Mononuclear cell (primary cell): ENCODE data around the gene PKNOX1. TPM values are rescaled to one million over a fixed set of nuclear protein-coding genes. Genes with fewer than 3 reads are reported as not detected.
"Not testable (repeated sequence)": the region's sequence is repeated elsewhere in the genome, so short reads cannot be mapped to it uniquely, and the experiment has no call there.

Experiments used
- H3K27me3 ChIP-seq: 2 replicates; pipeline ENCODE4 v1.6.0; 2011; ENCODE audit warnings: low read length, control low read depth; ENCODE audit not compliant: insufficient read depth
- H3K4me1 ChIP-seq: 2 replicates; pipeline ENCODE4 v1.5.1; 2011; ENCODE audit warnings: mild to moderate bottlenecking, low read length, control low read depth; ENCODE audit not compliant: insufficient read depth
- H3K4me3 ChIP-seq: 2 replicates; pipeline ENCODE4 v1.5.1; 2011; ENCODE audit warnings: mild to moderate bottlenecking, low read length, moderate library complexity
- H3K9me3 ChIP-seq: 2 replicates; pipeline ENCODE4 v1.5.1; 2011; ENCODE audit warnings: low read depth, mild to moderate bottlenecking, control low read depth, low read length
- total RNA-seq: library from RNA; depleted of rRNA; stranded (reverse); fragments of >200 nt; gene quantifications from one replicate; pipeline ENCODE4 v1.2.3, GENCODE V29; 2012

The PKNOX1 gene
- total RNA-seq, 1 donor: 4.8 TPM

DNA sequence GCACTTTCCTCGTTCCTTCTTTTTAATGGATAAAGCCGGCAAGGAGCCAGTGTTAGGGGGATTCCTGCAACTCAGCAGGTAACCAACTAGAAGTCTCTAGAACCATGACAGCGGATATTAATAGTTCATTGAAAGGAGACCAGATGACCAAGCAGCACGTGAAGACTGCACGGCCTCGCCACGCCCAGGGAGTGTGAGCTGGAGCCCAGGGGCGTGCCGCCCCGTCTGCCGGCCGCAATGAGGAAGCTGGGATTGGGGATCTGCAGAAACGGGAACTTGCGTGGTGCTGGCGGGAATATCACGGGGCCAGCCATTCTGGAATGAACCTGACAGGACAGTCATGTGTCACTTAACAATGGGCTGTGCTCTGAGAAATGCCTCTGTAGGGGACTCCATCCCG lies 62.5 kb downstream of the PKNOX1 start:
- not testable (repeated sequence) for H3K4me3 ChIP-seq, H3K9me3 ChIP-seq, H3K4me1 ChIP-seq, H3K27me3 ChIP-seq

DNA sequence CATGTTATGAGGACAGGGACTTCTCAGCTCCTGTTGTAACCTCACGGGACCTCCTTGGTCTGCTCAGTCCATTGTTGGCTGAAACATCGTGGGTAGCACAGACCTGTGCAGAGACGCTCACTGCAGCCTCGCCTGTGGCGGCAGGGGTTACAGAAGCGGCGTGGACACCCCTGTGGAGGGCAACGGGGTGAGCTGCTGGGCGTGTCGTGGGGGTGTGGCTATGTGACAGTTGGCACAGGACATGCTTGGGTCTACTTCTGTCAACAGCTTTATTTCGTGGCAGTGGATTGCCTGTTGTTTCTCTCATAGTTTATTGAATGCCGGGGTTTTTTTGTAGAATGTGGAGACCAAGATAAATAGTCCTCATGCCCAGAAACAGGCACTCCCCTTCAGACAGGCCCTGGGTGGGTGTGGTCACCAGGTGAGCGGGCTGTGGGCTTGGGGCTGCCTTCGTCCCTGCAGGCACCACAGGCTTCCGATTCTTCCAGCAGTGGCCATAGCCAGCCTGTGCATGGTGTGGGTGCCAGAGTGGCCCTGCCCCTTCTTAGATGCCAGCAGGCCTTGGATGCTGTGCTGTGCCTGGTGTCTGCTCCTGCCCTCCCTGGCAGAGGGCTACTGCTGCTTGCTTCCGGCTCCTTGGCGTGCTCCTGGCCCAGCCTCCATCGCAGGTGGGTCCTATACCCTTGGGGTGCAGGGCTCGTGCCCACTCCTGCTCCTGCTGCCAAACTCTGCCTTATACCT lies 63.7 kb downstream of the PKNOX1 start:
- H3K9me3 ChIP-seq, H3K4me1 ChIP-seq: not testable (repeated sequence)

GRCh38 chr21:43038659-43039044 lies 64.3 kb downstream of the PKNOX1 start:
- not testable (repeated sequence) for H3K4me1 ChIP-seq, H3K4me3 ChIP-seq, H3K27me3 ChIP-seq, H3K9me3 ChIP-seq

More for the DNA sequence above, 63.7 kb downstream of the PKNOX1 start:
- not testable (repeated sequence) for H3K27me3 ChIP-seq, H3K4me3 ChIP-seq

DNA sequence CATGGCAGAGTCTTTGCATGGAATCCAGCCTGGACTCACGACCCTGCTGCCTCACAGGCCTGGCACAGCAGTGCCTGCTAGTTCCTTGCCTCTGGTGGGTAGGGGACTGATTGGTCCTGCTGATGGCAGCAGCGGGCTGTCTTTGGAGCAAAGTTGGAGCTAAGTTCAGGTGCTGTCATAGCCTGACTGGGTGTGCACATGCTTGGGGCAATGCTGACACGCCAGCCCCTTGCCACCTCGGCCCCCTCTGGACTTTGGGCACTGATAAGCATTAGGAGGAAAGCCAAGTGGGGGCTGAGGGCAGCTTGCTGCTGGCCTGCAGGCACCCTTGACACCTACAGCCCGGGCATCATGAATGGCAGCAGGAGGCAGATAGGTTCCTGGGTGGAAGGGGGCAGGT lies 67.8 kb downstream of the PKNOX1 start:
- not testable (repeated sequence) for H3K4me1 ChIP-seq, H3K4me3 ChIP-seq, H3K27me3 ChIP-seq, H3K9me3 ChIP-seq

- not testable (repeated sequence) for H3K4me3 ChIP-seq, H3K27me3 ChIP-seq, H3K4me1 ChIP-seq, H3K9me3 ChIP-seq
These were observed 68.9 kb downstream of the PKNOX1 start for GRCh38 chr21:43043291-43043690.

DNA sequence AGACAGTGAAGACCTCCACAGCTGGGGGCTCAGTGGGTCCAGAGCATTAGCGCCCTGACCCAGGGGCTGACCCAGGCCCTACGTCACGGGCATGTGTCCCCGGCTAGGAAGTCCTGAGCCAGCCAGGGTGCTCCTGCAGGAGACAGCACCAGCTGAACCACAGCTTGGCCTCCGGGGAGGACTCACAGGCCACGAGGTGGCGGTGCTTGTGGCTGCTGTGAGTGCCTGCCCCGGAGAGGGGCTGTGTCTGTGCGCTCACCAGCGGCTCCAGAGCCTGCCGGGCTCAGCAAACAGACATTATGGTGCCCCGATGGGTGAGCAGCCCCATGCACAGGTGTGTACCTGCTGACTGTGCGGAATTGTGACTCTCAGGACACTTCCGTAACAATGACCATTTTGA lies 70.2 kb downstream of the PKNOX1 start:
- not testable (repeated sequence) for H3K4me1 ChIP-seq, H3K27me3 ChIP-seq, H3K9me3 ChIP-seq, H3K4me3 ChIP-seq

GRCh38 chr21:43045165-43045875 lies 71.0 kb downstream of the PKNOX1 start:
- not testable (repeated sequence) for H3K4me1 ChIP-seq, H3K9me3 ChIP-seq, H3K4me3 ChIP-seq, H3K27me3 ChIP-seq

GRCh38 chr21:43045876-43046821 lies 71.8 kb downstream of the PKNOX1 start:
- H3K27me3 ChIP-seq, H3K4me1 ChIP-seq, H3K4me3 ChIP-seq, H3K9me3 ChIP-seq: not testable (repeated sequence)

DNA sequence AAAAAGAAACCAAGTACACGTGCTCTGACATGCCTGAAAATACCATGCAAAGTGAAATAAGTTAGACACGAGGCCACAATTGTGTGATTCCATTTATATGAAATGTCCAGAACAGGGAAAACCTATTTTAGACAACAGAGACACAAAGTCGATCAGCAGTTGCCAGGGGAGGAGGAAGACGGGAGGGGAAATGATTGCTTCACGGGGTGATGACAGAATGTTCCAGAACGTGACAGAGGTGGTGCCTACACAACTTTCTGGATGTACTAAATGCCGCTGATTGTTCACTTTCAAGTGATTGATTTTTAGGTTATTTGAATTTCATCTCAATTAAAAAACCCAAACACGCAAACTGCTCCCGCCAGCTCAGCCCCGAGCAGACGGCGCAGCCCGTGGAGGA lies 78.8 kb downstream of the PKNOX1 start:
- H3K27me3 ChIP-seq, H3K4me1 ChIP-seq, H3K4me3 ChIP-seq, H3K9me3 ChIP-seq: not testable (repeated sequence)

DNA sequence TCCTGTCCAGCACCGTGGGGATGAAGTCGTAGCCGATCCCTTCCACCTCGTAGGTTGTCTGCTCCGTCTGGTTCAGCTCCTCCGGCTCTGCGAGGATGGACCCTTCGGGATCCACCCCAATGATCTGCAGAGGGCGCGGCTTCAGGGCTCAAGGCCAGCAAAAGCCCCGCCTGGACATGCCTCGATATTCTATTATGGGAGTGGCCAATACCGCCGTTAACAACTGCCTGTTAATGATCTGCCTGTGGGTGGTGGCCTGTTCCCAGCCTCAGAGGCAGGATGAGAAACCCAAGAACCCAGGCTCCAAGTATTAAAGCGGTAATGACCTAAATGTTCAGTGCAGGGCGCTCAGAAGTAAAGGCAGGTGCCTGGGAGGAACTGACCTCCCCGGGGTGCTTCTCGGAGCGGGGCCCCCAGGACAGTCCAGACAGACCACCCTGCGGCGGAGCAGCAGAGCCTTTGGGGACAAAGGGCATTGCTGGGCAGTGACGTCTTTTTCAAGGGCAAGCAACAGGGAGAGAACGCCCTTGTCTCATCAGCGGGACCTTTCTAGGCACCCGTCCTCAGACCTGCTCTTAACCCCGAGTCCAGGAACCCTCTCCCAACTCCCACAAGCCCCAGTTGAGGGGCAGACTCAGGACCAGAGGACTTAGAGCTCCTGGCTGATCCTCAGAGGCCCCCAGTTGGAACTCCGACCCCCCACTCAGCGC lies 88.7 kb downstream of the PKNOX1 start:
- H3K4me3 ChIP-seq, H3K9me3 ChIP-seq, H3K27me3 ChIP-seq, H3K4me1 ChIP-seq: not testable (repeated sequence)

GRCh38 chr21:43064265-43064917 lies 90.0 kb downstream of the PKNOX1 start:
- H3K27me3 ChIP-seq, H3K4me3 ChIP-seq, H3K4me1 ChIP-seq, H3K9me3 ChIP-seq: not testable (repeated sequence)

DNA sequence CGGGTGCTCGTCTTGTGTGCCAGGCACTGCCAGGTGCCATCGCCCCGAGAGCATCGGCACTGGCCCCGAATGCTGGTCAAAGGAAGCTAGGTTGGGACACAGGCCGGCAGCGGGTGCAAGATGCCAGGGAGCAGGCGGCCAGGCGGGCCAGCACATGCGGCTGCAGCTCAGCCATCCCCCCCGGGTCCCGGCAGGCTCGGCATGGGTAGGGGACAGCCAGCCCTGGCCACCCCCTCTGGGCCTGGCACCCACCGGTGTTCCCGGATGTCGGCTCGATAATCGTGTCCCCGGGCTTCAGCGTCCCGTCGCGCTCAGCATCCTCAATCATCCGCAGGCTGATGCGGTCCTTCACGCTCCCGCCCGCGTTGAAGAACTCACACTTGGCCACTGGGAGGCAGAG lies 91.6 kb downstream of the PKNOX1 start:
- H3K27me3 ChIP-seq, H3K9me3 ChIP-seq, H3K4me1 ChIP-seq, H3K4me3 ChIP-seq: not testable (repeated sequence)

- not testable (repeated sequence) for H3K27me3 ChIP-seq, H3K4me1 ChIP-seq, H3K4me3 ChIP-seq, H3K9me3 ChIP-seq
These were observed 92.3 kb downstream of the PKNOX1 start for GRCh38 chr21:43066690-43067089.

DNA sequence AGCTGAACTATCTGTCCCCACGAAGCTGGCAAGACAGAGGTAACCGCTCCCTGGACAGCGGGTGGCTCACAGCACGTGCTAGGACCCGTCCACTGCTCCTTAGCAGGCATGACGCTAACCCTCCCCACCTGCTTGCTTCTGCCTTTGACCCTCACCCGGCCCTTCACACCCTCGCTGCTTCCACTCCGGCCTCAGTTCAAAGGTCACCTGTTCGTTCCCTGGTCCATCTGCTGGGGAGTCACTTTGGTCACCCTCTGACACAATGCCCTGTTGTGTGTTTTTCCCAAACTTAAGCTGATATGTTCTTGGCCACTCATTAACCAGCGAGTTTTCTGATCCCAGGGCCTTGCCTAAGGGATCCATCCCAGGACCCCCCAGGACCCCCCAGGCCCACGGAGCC lies 93.7 kb downstream of the PKNOX1 start:
- not testable (repeated sequence) for H3K4me1 ChIP-seq, H3K4me3 ChIP-seq, H3K9me3 ChIP-seq, H3K27me3 ChIP-seq

GRCh38 chr21:43069682-43070081 lies 95.3 kb downstream of the PKNOX1 start:
- H3K27me3 ChIP-seq, H3K4me1 ChIP-seq, H3K9me3 ChIP-seq, H3K4me3 ChIP-seq: not testable (repeated sequence)
